HG03095 (cell line): ENCODE data around the gene PARVA.

Experiments used
- ATAC-seq: cut with Tn5 transposase; IDR thresholded peaks from one replicate; pipeline ENCODE4 v1.9.1; 2021; ENCODE audit warnings: moderate library complexity; ENCODE audit not compliant: unreplicated experiment

Gene PARVA

GRCh38 chr11:12455938-12456337, 78.6 kb downstream of the PARVA start:
- no peak for ATAC-seq

DNA sequence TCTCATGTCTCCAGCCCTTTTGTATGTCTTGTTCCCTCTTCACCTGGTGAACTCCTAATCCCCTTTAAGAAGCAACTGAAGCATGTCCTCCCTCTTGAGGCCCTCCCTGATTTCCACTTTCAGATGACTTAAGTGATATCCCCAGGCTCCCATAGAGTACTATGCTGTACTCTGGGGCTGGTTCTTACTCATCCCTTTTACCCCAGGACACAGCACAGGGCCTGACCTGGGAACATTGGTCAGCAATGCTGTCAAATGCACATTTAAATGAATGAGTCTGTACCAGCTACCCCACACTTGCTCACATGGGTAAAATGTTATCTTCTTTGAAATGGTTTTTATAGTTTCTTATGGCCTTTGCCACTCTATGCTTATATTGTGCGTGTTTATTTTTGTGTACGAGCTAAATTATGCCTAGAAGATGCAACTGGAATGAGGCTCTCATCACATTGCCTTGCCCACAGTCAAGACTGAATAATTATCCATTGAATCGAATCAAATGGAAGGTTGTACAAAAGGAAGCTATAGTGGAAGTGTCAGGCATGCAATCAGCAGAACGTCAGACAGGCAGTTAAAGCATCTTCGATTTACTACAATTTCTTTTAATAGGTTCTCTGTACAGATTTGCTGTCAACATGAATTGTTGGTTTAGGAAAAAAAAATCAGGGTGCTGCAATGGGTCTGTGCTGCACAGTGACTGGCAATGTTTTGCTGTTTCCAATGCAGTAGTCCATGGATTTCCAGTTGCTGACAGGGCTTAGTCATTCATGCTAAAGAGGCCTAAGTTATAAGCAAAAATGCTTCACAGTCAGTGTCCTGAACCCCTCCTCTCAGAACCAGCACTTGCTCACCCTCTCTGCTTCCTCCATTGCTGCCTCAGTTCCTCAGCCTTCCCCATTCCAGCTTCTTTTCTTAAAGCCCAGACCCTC, 79.5 kb downstream of the PARVA start:
- ATAC-seq, result no peak

- no peak for ATAC-seq
Measured at GRCh38 chr11:12458042-12458441, 80.7 kb downstream of the PARVA start.

GRCh38 chr11:12459374-12459773, 82.0 kb downstream of the PARVA start:
- no peak for ATAC-seq

GRCh38 chr11:12459865-12460444, 82.6 kb downstream of the PARVA start:
- ATAC-seq, result no peak

DNA sequence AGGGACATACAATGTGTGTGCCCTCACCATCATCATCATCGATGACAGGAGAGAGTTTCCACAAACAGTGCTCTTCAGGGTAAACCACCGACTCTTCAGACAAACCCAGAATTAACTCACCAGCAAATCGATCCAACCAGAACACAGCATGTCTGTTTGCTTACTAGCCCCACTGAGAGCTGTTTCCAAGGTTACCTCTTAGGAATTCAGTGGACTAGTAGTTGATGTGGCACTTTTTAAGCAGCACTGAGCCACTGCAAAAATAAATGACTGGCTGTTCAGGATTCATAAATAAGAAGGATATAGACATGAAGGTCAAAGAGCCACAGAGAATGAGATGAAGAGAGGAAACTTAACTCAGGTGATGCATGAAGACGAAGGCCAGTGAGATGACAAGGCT, 83.1 kb downstream of the PARVA start:
- ATAC-seq, result no peak

GRCh38 chr11:12461516-12461915, 84.1 kb downstream of the PARVA start:
- ATAC-seq, result no peak

- ATAC-seq, result no peak
Measured at GRCh38 chr11:12464303-12464702, 86.9 kb downstream of the PARVA start.

DNA sequence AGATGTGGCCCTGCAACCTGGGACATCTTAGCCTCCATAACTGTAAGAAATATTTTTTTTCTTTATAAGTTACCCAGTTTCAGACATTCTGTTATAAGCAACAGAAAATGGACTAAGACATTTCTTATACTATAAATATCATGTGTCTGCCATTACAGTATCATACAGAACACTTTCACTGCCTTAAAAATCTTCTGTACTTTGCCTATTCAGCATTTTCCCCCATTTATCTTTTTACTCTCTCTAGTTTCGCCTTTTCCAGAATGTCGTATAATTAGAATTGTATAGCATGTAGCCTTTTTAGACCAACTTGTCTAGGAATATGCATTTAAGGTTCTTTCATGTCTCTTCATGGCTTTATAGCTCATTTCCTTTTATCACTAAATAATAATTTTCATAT, 88.0 kb downstream of the PARVA start:
- no peak for ATAC-seq

GRCh38 chr11:12467610-12468009, 90.2 kb downstream of the PARVA start:
- no peak for ATAC-seq

- ATAC-seq, result no peak
Measured at GRCh38 chr11:12469451-12469850, 92.1 kb downstream of the PARVA start.

- no peak for ATAC-seq
Measured at GRCh38 chr11:12470236-12470635, 92.9 kb downstream of the PARVA start.

DNA sequence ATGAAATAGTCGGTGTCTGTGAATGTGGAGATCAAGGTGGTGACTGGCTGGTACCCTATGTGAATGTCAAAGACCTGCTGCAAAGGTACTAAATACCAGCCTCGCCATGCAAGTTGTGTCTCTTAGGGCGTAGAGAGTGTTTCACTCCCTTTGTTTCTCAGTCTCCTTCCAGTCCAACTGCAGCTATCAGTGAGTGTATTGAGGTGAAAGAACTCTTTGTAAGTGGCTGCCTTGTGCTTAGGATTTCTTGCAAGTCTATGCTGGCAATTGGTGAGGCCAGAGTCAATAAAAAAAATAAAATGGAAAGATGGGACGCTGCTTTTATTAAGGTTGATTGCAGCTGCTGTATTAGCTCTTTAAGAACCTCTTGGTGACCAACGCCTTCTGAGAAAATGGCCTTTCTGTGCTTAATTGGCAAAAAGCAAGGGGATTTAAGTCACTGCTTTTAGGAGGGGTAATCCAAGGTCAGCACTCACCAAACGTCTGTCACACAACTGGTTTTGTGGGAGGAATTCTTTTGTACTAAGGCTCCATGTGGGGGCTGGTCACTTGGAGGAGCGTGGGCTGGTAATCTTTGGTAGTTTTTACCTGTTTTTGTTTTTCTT, 95.1 kb downstream of the PARVA start:
- ATAC-seq, result no peak

DNA sequence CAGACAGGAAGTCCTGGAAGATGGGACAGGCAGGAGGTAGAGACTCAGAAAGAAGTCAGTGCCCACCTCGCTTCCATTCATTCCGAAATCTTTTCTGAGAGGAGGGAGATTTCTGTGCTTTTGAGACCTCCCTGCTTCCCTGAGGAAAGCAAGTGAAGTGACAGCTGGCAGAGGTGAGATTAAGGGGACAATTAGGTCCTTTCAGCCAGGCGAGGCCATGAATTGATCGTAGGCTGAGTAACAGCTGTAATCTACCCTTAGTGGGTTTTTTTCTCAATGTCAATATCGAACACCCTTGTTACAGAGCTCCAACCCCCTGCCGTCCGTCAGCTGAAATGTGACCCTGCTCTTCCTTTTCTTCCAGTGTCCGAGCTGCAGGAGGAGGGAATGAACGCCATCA, 96.0 kb downstream of the PARVA start:
- no peak for ATAC-seq

DNA sequence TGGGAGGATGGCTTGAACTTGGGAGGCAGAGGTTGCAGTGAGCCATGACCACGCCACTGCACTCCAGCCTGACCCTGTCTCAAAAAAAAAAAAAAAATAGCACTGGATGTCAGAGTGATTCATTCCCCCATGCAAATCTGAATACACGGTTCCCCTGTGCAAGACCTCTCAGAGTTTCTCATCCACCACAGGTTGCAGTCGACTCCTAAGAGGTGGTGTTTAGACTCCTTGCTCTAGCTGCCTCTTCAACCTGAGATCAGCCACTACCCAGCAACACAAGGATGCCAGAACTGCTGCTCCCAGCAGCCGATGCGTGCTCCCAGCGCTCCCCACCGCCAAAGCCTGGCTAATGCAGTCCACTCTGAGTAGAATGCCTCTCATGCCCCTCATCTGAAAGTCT, 97.5 kb downstream of the PARVA start:
- no peak for ATAC-seq

- ATAC-seq, result no peak
Measured at GRCh38 chr11:12478743-12479142, 101.4 kb downstream of the PARVA start.

DNA sequence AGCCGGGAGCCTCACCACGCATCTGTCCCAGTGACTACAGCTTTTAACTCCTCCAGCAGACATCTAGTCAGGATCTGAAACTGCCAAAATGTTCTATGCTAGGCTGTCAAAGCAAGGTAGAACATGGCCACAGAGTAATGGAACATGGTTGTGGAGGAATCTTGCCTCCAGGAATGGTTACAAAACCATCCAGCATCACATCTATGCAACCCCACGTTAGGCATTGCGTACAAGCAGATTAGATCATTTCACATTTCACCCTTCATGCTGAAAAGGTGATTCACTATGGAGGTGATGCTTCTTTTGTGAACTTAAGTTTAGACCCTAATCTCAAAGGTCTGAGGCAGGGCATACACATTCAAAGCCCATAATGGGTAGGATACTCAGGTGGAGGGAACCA, 103.0 kb downstream of the PARVA start:
- no peak for ATAC-seq

DNA sequence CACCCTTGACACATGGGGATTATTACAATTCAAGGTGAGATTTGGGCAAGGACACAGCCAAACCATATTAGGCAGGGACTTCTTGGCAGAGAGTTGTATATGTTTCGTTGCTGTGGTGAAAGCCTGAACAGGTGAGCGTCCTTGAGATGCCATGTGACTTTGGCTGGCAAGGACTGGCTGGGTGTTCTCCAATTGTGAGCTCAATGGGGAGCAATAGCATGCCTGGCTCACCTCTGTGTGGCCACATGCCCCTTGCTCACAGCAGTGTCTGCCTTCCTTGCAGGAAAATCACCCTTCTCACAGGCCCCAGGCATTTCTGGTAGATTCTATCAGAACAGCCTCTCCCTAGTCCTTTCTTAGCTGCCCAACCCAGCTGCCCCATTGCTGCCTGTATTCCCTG, 105.5 kb downstream of the PARVA start:
- ATAC-seq, result no peak

DNA sequence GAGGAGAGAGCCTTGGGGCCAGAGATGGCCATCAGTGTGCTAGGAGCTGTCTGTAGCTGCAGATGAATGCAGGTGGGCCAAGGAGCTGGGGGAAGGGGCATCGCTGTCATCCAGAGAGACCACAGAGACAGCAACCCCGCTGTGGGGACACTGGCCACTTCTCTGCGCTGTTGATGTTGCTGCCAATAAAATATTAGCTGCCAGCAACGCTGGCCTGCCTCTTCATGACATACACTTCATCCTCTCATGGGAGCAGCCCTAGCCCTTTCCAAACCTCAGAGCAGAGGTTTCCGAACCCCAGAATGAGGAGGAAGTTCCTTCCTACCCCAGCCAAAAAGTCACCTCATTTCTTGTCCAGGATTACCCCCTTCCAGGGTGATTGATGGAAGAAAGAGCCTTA, 106.2 kb downstream of the PARVA start:
- no peak for ATAC-seq

- ATAC-seq, result no peak
Measured at GRCh38 chr11:12485328-12485727, 108.0 kb downstream of the PARVA start.

GRCh38 chr11:12489246-12489772, 111.9 kb downstream of the PARVA start:
- ATAC-seq, result no peak

DNA sequence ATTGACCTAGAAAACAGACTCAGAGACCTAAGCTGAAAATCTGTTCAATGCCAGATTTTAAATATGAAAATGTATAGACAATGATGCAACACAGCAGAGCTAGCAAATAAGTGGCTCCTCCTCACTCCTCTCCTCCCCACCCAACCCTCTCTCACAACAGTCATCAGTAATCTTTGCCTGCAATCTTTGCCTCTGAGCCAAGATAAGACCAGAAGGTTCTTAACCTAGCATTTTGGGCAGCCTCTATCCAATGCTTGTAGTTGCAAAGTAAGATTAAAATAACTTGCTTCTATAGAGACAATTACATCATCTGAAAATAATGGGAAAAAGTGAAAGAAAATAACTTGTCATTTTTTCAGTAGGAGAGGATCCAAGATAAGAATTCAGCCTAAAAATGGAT, 117.3 kb downstream of the PARVA start:
- no peak for ATAC-seq
